Ovary (tissue), 9 donors: ENCODE measurements around the gene APBA3. TPM values are rescaled to one million over a fixed set of nuclear protein-coding genes. Genes with fewer than 3 reads are reported as not detected.

Source experiments
- DNase-seq, 5 donors: peaks; one replicate each; pipeline ENCODE4 v3.0.0-alpha.2; 2019 to 2020
- H3K27ac ChIP-seq, 2 donors: fragments of 200-600 bp; one replicate each; pipeline versions ENCODE4 v1.5.1 to v1.8.0; 2019 to 2022
- H3K27me3 ChIP-seq: fragments of 200-600 bp; one replicate; pipeline ENCODE4 v1.8.0; 2022
- H3K36me3 ChIP-seq: fragments of 200-600 bp; sonication (generic); one replicate; pipeline ENCODE4 v1.5.1; 2019
- H3K4me1 ChIP-seq: one replicate; pipeline ENCODE4 v1.8.1; 2013; ENCODE audit warnings: mild to moderate bottlenecking, moderate library complexity; ENCODE audit not compliant: insufficient read depth
- H3K4me3 ChIP-seq: fragments of 200-600 bp; sonication (generic); one replicate; pipeline ENCODE4 v1.5.1; 2017
- H3K9me3 ChIP-seq, 2 donors: fragments of 200-600 bp in 1 of 2; sonication (generic) in 1 of 2; one replicate each; pipeline versions ENCODE4 v1.5.1 to v1.8.1; 2013 to 2019; ENCODE audit warnings: mild to moderate bottlenecking in 1 of 2, moderate library complexity in 1 of 2
- CTCF ChIP-seq, 3 donors: fragments of 450-650 bp in 2 of 3; fragments of 200-600 bp in 1 of 3; IDR thresholded peaks; one replicate each; pipeline versions ENCODE4 v1.5.1 to v1.8.0; 2016 to 2022; ENCODE audit warnings: antibody characterized with exemption in 3 of 3, mild to moderate bottlenecking in 1 of 3
- EP300 ChIP-seq: sonication (generic); formaldehyde crosslinking; IDR thresholded peaks from one replicate; pipeline ENCODE4 v1.6.1; 2017; ENCODE audit warnings: antibody characterized with exemption
- POLR2A ChIP-seq: fragments of 450-650 bp; IDR thresholded peaks from one replicate; pipeline ENCODE4 v1.6.1; 2017; ENCODE audit warnings: antibody characterized with exemption, mild to moderate bottlenecking, moderate library complexity
- WGBS, 3 donors: extraction: QIAGEN DNeasy Blood & Tissue Kit in 1 of 3; methylation state at CpG; one replicate each; pipeline versions ENCODE4 v1.1.5 to v1.1.7; 2013 to 2017; 5-methylcytosine and 5-hydroxymethylcytosine counted together
- intact Hi-C, 4 donors: fragments of 100-400 bp; cut with DNase I; formaldehyde crosslinking; loops; one replicate each; pipeline versions ENCODE4 v1.11.0 to v1.15.1; 2022 to 2023
- polyA plus RNA-seq, 2 donors: library from polyadenylated mRNA; stranded (reverse); fragments of 200-250 nt in 1 of 2; fragments of 350-450 nt in 1 of 2; fragmentation: Illumina TruSeq in 1 of 2; extraction: RNeasy Lipid Tissue Mini Kit (QIAGEN cat#74804) in 1 of 2; gene quantifications; one replicate each; pipeline ENCODE4 v1.2.3, GENCODE V29; 2013 to 2014
- total RNA-seq, 7 donors: library from RNA; depleted of rRNA in 2 of 7; stranded (reverse); fragments of >200 nt in 2 of 7; fragmentation: NEBNext Ultra II Directional in 3 of 7; extraction: Animal tissue kit (Norgen Biotek cat#: 25700) in 3 of 7; gene quantifications; one replicate each; pipeline versions ENCODE4 v1.1.0 to v1.2.4, GENCODE V29; 2016 to 2023
- donor health status: DM: no; HTN: no; CAD: no; lungs with moderate emphysema.
- donor health status: DM: no; HTN: no; CAD: no.
- donor health status: Bipolar disorder and iron deficiency.
- donor health status: DM: yes; HTN: yes; CAD: no.
- donor health status: DM: no; HTN: no; CAD: no.
- donor health status: DM: yes; HTN: yes; CAD: no.

Gene APBA3
- total and polyA plus RNA-seq, 9 donors = 0.88 to 25.4 (median 20.2) TPM

- H3K36me3 ChIP-seq = no peaks in the 10 kb centered on the region
- peak overlapping the region; percentile 14 for H3K4me3 ChIP-seq
- H3K4me1 ChIP-seq = no peaks in the 10 kb centered on the region
- intact Hi-C loops = no loop called here
- H3K27ac ChIP-seq = no peak overlapping the region
- DNase-seq = peak; percentile 55 to 83 (median 68)
- 13 to 24% (median 18%) methylated on average over 29 to 46 of the region's 46 CpGs for WGBS, 3 donors
- TF ChIP-seq POLR2A (peak; percentile 29), EP300 (no peak)
- H3K27me3 ChIP-seq = peaks cover 2% of the 10 kb centered on the region
- no peaks in the 10 kb centered on the region for H3K9me3 ChIP-seq
Observed at GRCh38 chr19:3721131-3721886, 40.2 kb downstream of the APBA3 start.

- Histone ChIP-seq H3K4me1 (no peaks in the 10 kb centered on the region), H3K27ac (no peak overlapping the region), H3K36me3 (no peaks in the 10 kb centered on the region), H3K27me3 (peaks cover 2% of the 10 kb centered on the region), H3K9me3 (no peaks in the 10 kb centered on the region), H3K4me3 (no peak overlapping the region)
- DNase-seq = no peak
- intact Hi-C loops = no loop called here
- 14 to 18% (median 16%) methylated on average over 9 of the region's 9 CpGs for WGBS, 3 donors
- TF ChIP-seq CTCF (IDR thresholded peaks at IDR 0.05) (no peak), POLR2A (no peak), EP300 (no peak)
Observed at GRCh38 chr19:3720349-3720917, 41.1 kb downstream of the APBA3 start.

- TF ChIP-seq EP300 = no peak
- no peak for TF ChIP-seq CTCF (IDR thresholded peaks at IDR 0.05)
- no peak for TF ChIP-seq POLR2A
- intact Hi-C loops = no loop called here
- WGBS, 3 donors = 71 to 77% (median 73%) methylated on average over 4 of the region's 4 CpGs
- Histone ChIP-seq H3K4me1 (no peaks in the 10 kb centered on the region), H3K27ac (no peak overlapping the region), H3K4me3 (no peak overlapping the region), H3K27me3 (peaks cover 2% of the 10 kb centered on the region), H3K36me3 (no peaks in the 10 kb centered on the region), H3K9me3 (no peaks in the 10 kb centered on the region)
- DNase-seq = no peak
Observed at GRCh38 chr19:3719868-3720267, 41.6 kb downstream of the APBA3 start.

GRCh38 chr19:3716147-3716668 is 45.3 kb downstream of the APBA3 start:
- Histone ChIP-seq H3K9me3 (no peaks in the 10 kb centered on the region), H3K27ac (no peak overlapping the region), H3K27me3 (peaks cover 2% of the 10 kb centered on the region), H3K4me3 (no peak overlapping the region), H3K36me3 (no peaks in the 10 kb centered on the region), H3K4me1 (no peaks in the 10 kb centered on the region)
- WGBS, 3 donors = 77 to 82% (median 78%) methylated on average over 16 of the region's 16 CpGs
- intact Hi-C loops = no loop called here
- DNase-seq = no peak
- TF ChIP-seq CTCF (IDR thresholded peaks at IDR 0.05) (no peak), POLR2A (no peak), EP300 (no peak)
